Fibroblast of upper back skin (primary cell): Measurements from ENCODE around the gene GPC6.
A peak's percentile ranks its signal among the peaks of the same experiment; 100 is the strongest.

Experiments used
- DNase-seq: peaks from one replicate; pipeline ENCODE4 v3.0.0-alpha.2; 2013

The GPC6 gene

DNA sequence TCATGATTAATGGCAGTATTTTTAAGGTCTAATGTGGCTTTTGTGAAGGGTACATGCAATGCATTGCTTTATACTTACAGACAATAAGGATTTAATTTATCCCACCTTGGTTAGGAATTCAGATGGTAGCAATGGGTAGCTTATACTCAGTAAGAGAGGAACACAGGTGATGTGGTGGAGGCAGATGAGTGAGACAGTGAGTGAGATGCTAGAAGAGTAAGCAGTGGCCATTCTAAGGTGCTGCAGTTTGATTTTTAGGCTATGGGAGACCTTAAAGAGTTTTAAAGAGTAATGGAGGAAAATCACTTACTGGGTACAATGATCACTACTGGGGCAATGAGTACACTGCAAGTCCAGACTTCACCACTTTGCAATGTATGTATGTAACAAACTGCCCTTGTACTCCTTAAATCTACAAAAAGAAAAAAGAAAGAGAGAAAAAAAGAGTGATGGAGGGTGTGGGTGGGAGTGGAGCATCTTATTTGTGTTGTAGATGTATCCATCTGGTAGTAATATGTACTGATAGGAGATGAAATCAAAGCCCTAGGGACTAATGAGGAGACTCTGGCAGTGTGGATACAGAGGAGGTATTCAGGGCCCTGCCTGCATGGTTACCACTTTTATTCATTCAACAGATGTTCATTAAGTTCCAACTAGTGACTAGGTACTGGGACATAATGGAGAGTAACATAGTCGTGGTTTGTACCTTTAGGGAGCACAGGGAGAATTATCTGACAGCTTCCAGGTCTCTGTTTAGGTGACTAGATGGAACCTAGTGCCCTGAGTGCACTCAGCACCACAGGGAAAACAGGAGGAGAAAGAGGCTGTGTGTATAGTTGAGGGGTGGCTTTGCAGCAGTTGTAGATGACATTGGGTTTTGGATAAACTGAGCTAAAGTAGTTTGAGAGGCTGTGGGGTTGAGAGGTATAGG, 99.0 kb downstream of the GPC6 start:
- DNase-seq: no peak

DNA sequence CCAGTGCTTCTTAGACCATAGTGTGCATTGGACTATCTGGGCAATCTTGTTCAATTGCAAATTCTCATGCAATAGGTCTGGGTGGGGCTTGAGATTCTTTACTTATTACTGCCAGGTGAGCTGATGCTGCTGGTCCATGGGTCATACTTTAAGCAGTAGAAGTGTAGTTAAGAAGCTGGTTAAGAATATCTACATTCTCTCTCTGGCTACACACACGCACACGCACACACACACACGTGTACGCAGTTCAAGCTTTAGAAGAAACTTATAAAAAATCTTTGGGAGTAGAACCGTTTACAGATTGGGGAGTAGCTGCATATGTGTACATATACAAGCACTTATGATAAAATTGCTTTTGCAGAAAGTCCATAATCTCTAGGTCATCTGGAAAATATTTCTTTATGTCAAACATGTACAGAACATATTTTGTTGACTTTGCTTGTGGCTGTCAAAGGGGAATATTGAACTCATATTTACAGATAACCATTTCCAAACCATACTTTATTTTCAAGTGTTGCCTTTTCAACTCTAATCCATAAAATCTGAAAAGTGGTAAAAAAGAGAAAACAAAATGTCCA, 99.7 kb downstream of the GPC6 start:
- no peak for DNase-seq

DNA sequence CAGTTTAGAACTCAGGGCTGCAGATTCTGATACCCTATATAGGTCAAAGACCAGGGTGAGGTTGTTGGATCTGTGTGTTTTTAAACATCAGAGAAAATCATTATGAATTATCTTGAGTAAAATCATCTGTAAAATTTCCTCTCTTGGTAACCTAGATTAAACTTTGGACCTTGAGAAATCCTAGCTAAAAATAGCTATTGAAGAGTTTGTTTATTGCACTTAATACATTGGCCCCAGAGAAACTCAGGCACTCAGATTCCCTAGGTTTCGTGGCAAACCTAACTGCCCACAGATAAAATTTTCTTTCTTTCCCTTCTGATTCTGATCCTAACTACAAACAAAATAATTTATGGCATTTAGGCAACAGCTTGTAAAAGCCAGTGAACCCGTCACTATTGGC, 102.3 kb downstream of the GPC6 start:
- no peak for DNase-seq

DNA sequence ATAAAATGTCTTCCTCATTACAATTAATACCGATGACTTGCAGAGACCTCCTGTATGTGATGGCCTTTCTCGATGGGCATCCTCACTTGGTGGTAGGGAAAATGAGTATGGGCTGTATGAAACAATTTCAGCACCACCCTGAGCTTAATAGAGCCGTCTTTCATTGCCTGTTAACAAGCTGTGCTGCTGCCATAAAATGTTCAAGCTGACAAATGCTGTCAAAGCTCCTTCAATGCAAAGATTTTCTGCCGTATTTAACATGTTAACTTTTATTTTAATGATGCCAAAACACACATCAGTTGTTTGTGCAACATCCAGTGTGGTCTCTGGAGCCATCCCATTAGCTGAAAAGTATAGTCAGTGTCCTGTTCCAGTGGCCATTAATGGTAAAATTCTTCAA, 110.1 kb downstream of the GPC6 start:
- no peak for DNase-seq

DNA sequence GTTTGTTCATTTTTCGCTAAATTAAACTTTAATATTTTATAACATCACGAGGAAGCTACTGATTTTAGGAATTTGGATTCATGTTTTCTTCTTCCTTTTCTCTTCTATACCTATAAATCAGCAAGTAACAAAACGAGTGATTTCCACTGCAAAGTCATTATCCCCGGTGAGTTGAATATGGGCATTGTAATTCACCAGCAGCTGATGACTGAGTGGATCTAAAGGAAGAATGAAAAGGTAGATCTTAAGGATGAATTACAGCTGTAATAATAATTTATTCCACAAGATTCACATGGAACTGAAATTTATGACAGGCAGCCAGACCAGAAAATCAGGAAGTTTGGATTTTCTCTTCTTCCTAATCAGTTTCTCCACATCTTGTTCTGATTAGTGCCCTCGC, 111.4 kb downstream of the GPC6 start:
- DNase-seq: peak; percentile 20

DNA sequence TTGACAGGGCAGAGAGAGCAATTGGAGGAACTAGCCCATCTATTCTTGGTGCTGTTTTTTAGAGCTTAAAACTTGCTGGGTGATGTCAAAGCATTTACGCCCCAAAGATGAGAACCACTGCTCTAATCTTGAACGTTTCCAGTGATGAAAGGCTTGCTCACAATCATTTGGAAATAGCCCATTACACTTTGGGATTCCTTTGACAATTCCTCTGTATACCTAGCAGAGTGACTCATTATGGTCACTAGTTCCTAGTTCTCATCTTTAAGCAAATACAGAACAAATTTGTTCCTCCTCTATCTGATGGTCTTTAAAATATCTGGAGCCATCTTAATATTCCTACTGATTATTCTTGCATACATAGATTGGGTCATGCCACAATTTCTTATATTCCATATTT, 112.3 kb downstream of the GPC6 start:
- peak; percentile 22 for DNase-seq

DNA sequence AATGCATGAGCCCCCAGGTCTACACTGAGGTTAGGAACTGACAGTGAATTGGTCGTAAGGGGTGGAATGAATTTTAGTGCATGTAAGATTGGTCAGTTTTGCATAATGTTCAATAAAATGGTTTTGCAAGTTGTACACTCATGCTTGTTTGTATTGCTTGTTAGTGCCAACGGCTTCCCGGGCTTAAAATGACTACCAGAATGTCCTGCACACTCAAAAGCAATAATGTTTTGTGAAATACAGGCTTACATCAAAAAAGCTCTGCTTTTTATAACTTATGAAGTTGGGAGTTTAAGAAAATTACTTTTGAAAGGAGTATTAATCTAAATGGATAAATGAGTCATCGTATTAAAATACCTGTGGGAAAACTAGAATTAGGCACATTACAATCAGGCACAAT, 112.9 kb downstream of the GPC6 start:
- DNase-seq: no peak

DNA sequence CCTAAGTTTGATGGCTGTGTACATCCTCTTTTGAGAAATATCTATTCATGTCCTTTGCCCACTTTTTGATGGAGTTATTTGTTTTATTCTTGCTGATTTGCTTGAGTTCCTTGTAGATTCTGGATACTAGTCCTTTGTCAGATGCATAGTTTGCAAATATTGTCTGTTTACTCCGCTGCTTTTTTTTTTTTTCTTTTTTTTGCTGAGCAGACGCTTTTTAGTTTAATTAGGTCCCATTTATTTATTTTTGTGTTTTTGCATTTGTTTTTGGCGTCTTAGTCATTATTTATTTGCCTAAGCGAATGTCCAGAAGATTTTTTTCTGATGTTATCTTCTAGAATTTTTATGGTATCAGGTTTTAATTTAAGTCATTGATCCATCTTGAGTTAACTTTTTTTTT, 114.9 kb downstream of the GPC6 start:
- DNase-seq: no peak

DNA sequence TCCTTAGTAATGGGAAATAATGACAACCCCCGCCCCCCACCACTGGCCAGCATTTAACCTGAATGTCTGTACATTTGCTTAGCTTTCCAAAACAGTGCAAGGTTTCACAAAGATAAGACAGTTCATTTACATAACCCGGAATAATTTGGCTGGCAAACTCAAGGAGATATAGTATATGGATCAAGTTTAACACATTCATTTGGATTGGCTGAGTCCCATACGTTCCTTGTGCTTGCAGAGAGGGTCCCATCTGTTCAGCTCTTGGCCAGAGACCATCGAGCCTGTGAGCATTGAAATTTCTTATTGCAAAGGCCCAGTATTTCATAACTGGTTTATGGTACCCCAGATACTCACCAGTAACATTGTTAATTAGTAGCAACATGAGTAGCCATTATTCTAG, 116.5 kb downstream of the GPC6 start:
- no peak for DNase-seq

DNA sequence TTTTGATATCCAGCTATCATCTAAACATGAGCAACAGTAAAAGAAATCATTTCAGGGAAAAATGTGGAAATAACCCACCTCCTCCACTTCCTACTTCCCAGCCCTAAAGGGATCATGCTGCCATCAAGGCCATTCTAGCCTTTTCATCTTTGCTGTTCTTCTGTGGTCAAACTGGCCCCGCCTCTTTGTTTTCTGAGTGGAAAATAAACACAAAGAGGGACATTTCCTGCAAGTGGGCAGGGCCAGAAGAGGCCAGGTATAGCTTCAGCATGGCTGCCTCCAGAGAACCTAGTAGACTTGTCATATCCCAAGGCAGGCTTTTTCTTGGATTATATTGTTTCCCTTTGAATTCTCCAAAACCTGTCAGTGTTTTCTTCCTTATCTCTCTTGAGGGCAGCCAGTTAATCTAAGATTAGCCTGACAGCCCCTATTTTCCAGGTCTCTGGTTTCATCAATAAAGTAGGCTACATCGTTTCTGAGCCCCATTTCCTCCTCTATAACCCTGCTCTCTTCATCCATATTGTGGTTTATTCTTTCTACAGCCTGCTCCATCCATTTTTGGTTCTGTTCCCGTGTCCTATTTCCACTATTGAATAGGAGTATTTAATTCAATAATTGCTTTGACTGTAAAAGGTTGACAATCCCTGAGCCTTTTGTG, 117.6 kb downstream of the GPC6 start:
- DNase-seq: no peak

DNA sequence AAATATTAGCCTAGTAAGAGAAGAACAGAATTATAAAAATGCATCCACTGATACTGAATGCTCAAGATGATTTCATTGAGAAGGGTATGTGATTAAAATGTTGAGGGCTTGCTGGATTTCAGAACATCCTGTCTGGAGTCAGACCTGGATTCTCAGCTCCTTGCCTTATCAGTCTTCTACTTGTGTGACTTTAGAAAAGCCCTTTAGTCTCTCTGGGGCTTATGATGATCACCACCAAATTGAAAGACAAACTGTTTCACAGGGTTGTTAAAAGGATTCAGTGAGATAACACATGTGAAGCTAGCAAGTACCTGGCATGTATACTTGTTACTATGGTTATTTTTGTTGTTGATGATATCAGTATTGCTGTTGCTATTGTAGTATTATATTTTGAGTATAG, 118.4 kb downstream of the GPC6 start:
- DNase-seq: no peak

DNA sequence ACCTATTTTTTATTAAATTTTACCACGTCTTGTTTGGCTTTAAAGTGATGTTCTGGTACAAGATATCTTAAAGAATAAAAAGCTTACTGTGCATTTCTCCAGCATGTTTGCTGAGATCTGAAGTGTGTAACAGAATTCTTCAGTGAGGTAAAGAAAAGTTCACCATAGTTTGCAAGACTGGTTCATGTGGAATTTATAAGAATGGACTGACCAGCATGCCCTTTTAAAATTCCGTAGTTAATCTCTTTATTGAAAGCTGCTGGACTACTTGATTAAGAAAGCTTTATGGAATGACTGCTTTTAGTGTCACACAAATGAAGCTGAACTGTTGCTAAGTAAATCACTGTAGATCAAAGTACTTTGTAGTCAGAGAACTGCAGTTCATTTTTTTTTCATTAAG, 119.2 kb downstream of the GPC6 start:
- peak; percentile 56 for DNase-seq

DNA sequence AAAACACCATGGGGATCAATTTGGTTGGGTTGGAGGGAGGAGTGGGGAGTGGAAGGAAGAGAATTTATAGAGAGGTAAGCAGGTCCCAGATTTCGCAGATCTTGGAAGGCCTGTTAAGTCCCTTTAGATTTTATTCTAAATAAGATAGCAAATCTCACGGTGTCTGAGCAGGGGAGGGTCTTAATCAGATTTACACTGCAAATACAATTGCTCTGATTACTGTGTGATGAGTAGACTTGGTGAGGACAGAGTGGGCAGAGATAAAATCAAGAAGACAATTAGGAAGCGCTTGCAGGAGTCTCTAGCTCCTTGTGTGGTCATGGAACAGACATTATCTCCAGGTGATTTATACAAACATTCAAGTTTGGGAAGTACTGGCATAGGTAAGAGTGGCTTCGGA, 126.0 kb downstream of the GPC6 start:
- no peak for DNase-seq

DNA sequence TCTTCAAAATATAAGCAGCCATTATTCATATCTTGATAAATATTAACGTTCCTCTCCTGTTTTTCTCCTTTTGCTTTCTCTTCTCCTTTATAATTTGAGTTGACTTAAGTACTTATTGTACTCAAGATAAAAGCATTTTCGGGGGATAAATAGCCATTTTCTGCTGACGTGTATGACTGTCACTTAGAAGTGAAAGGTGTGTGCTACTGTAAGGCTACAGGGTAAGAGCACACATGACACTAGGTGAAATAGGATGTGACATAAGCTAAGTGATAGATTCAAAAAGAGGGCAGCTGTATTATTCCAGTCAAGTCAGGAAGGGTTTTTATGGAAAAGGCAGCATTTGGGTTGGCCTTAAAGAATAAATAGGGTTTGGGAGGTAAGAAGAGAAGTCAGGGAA, 128.5 kb downstream of the GPC6 start:
- no peak for DNase-seq

DNA sequence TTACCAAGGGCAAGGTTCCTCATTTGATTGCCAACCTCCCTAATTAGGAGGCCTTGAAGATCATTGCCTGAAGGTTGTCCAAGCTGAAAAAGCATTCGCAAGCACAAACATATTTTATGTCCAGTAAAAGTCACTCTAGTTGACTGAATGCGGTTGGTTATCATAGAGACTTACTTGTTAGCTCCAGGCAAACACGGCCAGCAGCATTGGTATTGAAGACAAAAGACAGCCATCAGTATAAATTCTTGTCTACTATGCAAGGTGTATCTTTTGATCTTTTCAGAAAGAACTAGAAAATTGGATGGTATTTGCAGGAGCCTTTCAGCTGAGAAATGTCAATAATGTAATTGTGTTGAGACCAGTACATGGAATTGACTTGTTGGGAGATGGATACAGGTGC, 129.9 kb downstream of the GPC6 start:
- DNase-seq: no peak

DNA sequence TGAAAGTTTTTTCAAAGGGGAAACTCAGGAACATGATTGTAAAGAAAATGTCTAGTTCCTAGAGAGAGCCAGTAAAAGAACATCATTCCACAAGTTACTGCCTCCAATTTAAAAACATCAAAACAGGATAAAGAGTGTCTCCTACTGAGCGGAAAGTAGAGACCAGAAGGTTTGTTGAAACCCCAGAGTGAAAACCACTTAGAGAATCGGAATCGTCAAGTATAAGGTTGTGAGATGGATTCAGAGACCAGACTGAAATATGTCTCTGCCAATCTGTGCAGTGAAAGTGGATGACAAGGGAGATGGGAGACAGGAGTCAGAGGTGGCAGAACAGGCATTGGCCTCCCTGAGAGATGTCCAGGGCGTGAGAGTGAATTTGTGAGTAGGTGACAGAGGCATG, 133.4 kb downstream of the GPC6 start:
- no peak for DNase-seq

DNA sequence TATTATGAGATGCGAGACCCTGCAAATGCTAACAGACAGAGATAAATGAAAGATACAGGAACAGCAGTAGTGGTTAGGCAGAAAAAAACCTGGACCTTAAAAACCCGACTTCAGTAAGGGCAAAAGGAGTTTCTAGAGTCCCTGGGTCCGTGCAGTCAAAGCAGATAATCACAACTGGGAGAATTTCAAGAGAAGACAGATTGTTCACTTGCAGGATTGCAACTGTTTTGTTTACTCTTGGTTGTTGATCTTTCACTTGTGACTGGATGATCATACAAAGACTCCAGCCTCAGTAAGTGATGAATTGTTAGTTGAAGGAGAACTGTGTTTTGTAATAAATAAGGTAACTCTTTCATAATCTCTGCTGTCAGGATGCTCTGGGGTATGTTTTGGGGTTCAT, 135.1 kb downstream of the GPC6 start:
- no peak for DNase-seq

DNA sequence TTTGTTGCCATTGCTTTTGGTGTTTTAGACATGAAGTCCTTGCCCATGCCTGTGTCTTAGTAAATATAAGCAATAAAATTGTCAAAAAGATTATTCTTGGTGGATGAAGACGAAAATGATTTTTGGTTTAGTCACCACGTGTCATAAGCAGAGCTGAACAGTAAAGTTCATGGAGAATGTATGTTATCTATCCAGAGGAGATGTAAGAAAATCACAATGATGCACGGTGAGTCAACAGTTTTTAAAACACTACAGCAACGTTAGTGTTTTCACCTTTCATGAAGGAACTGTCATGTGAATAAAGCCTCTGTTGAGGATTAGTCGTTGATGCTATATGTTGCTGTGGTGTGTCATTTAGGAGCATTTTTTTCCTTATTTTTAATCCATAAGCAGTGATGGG, 137.6 kb downstream of the GPC6 start:
- DNase-seq: peak; percentile 59

DNA sequence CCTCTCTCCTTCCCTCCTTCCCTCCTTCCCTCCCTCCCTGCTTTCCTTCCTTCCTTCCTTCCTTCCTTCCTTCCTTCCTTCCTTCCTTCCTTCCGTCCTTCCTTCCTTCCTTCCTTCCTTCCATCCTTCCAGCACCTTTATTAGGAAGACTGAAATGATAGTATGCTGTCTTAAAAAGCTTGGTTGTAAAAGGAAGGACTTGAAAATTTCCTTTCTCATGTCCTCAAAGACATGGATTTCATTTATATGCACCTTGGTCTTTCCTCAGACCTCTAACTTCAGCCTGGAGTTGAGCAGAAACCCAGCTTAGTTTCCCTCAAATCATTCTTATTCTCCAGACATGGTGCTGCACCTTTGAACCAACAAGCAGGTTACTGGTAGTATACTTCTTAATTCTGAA, 141.7 kb downstream of the GPC6 start:
- DNase-seq: no peak

DNA sequence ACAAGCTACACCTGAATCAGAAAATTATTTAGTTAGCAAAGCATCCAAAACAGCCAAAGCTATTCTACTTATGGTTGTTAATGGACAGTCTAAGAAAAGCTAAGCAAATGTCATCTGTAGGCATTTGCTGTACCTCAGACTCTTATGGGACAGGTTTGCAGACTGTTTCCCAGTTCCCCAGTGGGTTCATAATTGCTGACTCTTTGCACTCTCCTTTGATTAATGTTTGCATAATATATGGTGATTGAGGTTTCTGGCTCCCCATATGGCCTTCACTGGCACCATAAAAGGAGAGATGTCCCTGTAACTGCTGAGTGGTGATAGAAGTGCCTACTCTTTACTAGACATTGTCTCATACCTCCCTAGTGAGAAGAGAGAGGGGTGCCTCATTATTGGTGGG, 142.1 kb downstream of the GPC6 start:
- DNase-seq: no peak

DNA sequence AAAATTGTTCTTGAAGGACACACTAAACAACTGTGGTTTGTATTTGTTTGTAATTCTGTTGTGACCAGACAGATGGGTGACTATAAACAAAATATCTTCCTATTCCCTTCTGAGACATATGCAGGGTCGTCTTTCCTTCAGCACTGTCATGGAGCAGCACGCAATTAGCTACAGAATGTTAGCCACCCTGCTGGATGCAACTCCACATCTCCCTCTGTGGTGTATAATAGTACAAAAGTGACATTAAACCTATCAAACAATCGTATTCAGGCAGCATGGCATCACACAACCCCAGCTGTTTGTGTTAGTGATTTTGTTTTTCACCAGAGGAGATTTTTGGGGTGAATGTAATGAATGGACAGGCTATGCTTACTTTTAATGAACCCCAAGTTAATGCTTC, 146.2 kb downstream of the GPC6 start:
- no peak for DNase-seq

DNA sequence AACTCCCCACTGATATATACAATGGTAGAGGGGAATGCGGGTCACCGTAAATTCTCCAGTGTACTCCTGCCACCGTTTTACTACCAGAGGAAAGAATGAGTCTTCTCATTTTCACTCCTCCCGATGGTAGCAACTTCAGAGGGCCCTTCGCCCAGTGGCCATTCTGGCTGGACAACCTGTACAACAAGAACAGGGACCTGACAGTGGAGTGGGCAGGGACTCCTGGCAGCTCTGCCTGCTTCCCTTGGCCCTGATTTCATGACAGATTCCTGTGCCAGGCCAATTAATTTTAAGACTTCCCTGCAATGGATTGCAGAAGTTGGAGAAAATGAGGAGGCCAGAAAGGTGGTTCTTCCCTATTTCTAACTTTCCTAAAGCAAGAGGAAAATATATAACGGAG, 148.9 kb downstream of the GPC6 start:
- DNase-seq: no peak

DNA sequence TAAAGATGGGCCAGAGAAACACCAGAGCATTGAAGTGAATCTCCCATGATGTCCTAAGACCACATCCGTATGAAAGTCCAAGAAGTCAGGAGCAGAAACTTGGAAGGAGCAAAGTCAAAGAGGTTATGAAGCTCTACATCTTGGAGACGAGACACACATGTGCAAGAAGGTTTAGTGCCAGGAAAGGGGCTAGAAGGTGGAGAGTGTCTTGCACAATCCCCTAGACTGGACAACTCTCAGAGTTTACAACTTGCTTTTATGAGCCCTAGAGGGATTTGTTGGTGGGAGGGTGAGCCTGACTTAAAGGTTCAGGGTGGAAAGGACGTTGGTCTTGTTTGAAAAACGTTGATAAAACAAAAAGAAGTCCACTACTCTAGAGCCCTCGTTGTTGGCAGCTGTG, 150.6 kb downstream of the GPC6 start:
- no peak for DNase-seq

DNA sequence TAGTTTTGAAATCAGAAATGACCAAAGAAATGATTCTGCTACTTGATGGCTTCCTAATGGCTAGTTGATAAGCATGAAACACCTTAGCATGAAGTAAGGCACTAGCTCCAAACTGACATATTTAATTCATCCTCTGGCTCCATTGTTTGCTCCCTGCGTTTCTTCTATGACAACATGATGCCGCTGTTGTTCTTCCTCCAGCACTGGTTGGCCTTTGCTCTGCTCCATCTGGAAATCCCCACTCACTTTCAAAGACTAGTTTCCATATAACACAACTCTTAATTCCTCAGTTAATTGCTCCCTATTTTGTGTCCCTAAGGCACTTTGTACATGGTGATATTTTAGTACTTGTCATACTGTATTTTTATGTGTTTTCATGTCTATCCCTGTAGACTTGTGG, 151.6 kb downstream of the GPC6 start:
- no peak for DNase-seq
